ENCODE measurements around the gene TRIM47.
A peak's percentile ranks its signal among the peaks of the same experiment; 100 is the strongest.
"Not testable (repeated sequence)": the region's sequence is repeated elsewhere in the genome, so short reads cannot be mapped to it uniquely, and the experiment has no call there.

TRIM47 gene

GRCh38 chr17:75865404-75866188, 12.8 kb downstream of the TRIM47 start:
- not testable (repeated sequence) for DNase-seq

- DNase-seq, result not testable (repeated sequence)
These were observed 13.5 kb downstream of the TRIM47 start for GRCh38 chr17:75864887-75865286.

GRCh38 chr17:75864448-75864871, 13.9 kb downstream of the TRIM47 start:
- DNase-seq, result no peak

- no peak for DNase-seq
These were observed 16.5 kb downstream of the TRIM47 start for GRCh38 chr17:75861927-75862317.

GRCh38 chr17:75859358-75859757, 19.0 kb downstream of the TRIM47 start:
- not testable (repeated sequence) for DNase-seq

- DNase-seq, result no peak
These were observed 22.2 kb downstream of the TRIM47 start for GRCh38 chr17:75856062-75856756.

GRCh38 chr17:75855310-75856061, 22.9 kb downstream of the TRIM47 start, which contains the start of gene WBP2:
TSS of gene WBP2 (minus strand) at chr17:75855335. CDS start at chr17:75855297, 38 bp downstream.
- peak; percentile 98 for DNase-seq

- no peak for DNase-seq
These were observed 23.5 kb downstream of the TRIM47 start for GRCh38 chr17:75854881-75855309.

- no peak for DNase-seq
These were observed 24.2 kb downstream of the TRIM47 start for GRCh38 chr17:75854101-75854748.

GRCh38 chr17:75853433-75853832, 24.9 kb downstream of the TRIM47 start:
- DNase-seq, result no peak

- not testable (repeated sequence) for DNase-seq
These were observed 26.7 kb downstream of the TRIM47 start for GRCh38 chr17:75851693-75851991.

GRCh38 chr17:75850928-75851692, 27.3 kb downstream of the TRIM47 start:
- no peak for DNase-seq

- no peak for DNase-seq
These were observed 28.7 kb downstream of the TRIM47 start for GRCh38 chr17:75849724-75850123.

- DNase-seq, result no peak
These were observed 29.1 kb downstream of the TRIM47 start for GRCh38 chr17:75849279-75849646.

GRCh38 chr17:75848523-75849278, 29.7 kb downstream of the TRIM47 start:
- DNase-seq, result peak; percentile 74

- peak; percentile 69 for DNase-seq
These were observed 30.5 kb downstream of the TRIM47 start for GRCh38 chr17:75847614-75848522.

GRCh38 chr17:75846692-75847613, 31.4 kb downstream of the TRIM47 start:
- DNase-seq, result no peak

- no peak for DNase-seq
These were observed 32.3 kb downstream of the TRIM47 start for GRCh38 chr17:75845933-75846691.

Data from NCI-H2029 (cell line).